HepG2 (cell line): Measurements from ENCODE around the gene SERTAD1. TPM values are rescaled to one million over a fixed set of nuclear protein-coding genes. Genes with fewer than 3 reads are reported as not detected.

Source experiments
- DMAP1 ChIP-seq: IDR thresholded peaks from 2 replicates; pipeline ENCODE4 v1.6.1; 2016
- HNRNPLL ChIP-seq: fragments of 200-400 bp; formaldehyde crosslinking; IDR thresholded peaks from 2 replicates; pipeline ENCODE4 v1.6.1; 2017; ENCODE audit warnings: mild to moderate bottlenecking, low read depth, low read length; ENCODE audit not compliant: poor library complexity, severe bottlenecking
- KLF16 ChIP-seq, 2 experiments: sonication (generic) in 1 of 2; formaldehyde crosslinking in 1 of 2; IDR thresholded peaks; 2 replicates each; pipeline versions ENCODE4 v1.6.1 to v1.8.0; 2016 to 2023; ENCODE audit warnings: missing genetic modification reagents in 2 of 2, missing compliant biosample characterization in 1 of 2
- PCBP2 ChIP-seq: fragments of 200-400 bp; formaldehyde crosslinking; optimal IDR thresholded peaks from 2 replicates; pipeline ENCODE3; 2018; ENCODE audit warnings: low read length, low read depth; ENCODE audit not compliant: poor library complexity, severe bottlenecking
- RXRB ChIP-seq: IDR thresholded peaks from 2 replicates; pipeline ENCODE4 v1.6.1; 2016; ENCODE audit warnings: borderline replicate concordance, missing genetic modification reagents, missing compliant biosample characterization
- ZNF124 ChIP-seq: sonication (generic); formaldehyde crosslinking; IDR thresholded peaks from 2 replicates; pipeline ENCODE4 v1.4.0; 2020; ENCODE audit warnings: missing genetic modification reagents
- ZNF605 ChIP-seq: sonication (generic); formaldehyde crosslinking; IDR thresholded peaks from 2 replicates; pipeline ENCODE4 v1.8.0; 2022; ENCODE audit warnings: mild to moderate bottlenecking, missing genetic modification reagents
- ZNF644 ChIP-seq: IDR thresholded peaks from 2 replicates; pipeline ENCODE4 v1.6.1; 2016; ENCODE audit warnings: low read depth
- polyA plus RNA-seq, 8 experiments: library from polyadenylated mRNA; depleted of rRNA in 3 of 8; stranded (reverse) in 7 of 8; unstranded in 1 of 8; fragments of >200 nt; fragmentation: Illumina TruSeq in 4 of 8; extraction: Trizol in 4 of 8; gene quantifications; 2 replicates each; pipeline versions ENCODE4 v1.2.1 to v1.2.3, GENCODE V29; 2011 to 2016; ENCODE audit warnings: low read depth in 4 of 8, missing spikeins in 1 of 8, mixed read lengths in 1 of 8; ENCODE audit not compliant: insufficient read depth in 1 of 8
- total RNA-seq, 5 experiments: library from RNA; depleted of rRNA; stranded (reverse); fragments of >200 nt; fragmentation: Illumina TruSeq; extraction: Trizol; gene quantifications; 2 replicates each; pipeline ENCODE4 v1.2.3, GENCODE V29; 2016; ENCODE audit warnings: low read depth in 1 of 5
- TF ChIP-seq, protein P1 (sequence below): sonication (generic); formaldehyde crosslinking; IDR thresholded peaks from 2 replicates; pipeline ENCODE4 v1.5.0; 2020; ENCODE audit warnings: mild to moderate bottlenecking, missing genetic modification reagents
- TF ChIP-seq, protein P2 (sequence below): sonication (generic); formaldehyde crosslinking; IDR thresholded peaks from 2 replicates; pipeline ENCODE4 v1.4.0; 2020; ENCODE audit warnings: missing genetic modification reagents, borderline replicate concordance
- TF ChIP-seq, protein P3 (sequence below): sonication (generic); formaldehyde crosslinking; IDR thresholded peaks from 2 replicates; pipeline ENCODE4 v1.4.0; 2020; ENCODE audit warnings: missing genetic modification reagents, borderline replicate concordance
- TF ChIP-seq, protein P4 (sequence below): IDR thresholded peaks from 2 replicates; pipeline ENCODE4 v1.6.1; 2016; ENCODE audit warnings: control low read depth
- TF ChIP-seq, protein P5 (sequence below): IDR thresholded peaks from 2 replicates; pipeline ENCODE4 v1.6.1; 2016; ENCODE audit warnings: missing compliant biosample characterization, missing genetic modification reagents, borderline replicate concordance
- TF ChIP-seq, protein P6 (sequence below): sonication (generic); formaldehyde crosslinking; IDR thresholded peaks from 2 replicates; pipeline ENCODE4 v1.4.0; 2020; ENCODE audit warnings: mild to moderate bottlenecking, missing genetic modification reagents
- TF ChIP-seq, protein P7 (sequence below): sonication (generic); formaldehyde crosslinking; IDR thresholded peaks from 2 replicates; pipeline ENCODE4 v1.4.0; 2020; ENCODE audit warnings: missing genetic modification reagents, mild to moderate bottlenecking, borderline replicate concordance
- TF ChIP-seq, protein P8 (sequence below): IDR thresholded peaks from 2 replicates; pipeline ENCODE4 v1.6.1; 2016; ENCODE audit warnings: low read depth

SERTAD1 gene
- total and polyA plus RNA-seq, 2 of the 13 experiments (the other 11 are each of a cell fraction or from before 2014, with no cell fraction given): 4.3 to 4.5 TPM

DNA sequence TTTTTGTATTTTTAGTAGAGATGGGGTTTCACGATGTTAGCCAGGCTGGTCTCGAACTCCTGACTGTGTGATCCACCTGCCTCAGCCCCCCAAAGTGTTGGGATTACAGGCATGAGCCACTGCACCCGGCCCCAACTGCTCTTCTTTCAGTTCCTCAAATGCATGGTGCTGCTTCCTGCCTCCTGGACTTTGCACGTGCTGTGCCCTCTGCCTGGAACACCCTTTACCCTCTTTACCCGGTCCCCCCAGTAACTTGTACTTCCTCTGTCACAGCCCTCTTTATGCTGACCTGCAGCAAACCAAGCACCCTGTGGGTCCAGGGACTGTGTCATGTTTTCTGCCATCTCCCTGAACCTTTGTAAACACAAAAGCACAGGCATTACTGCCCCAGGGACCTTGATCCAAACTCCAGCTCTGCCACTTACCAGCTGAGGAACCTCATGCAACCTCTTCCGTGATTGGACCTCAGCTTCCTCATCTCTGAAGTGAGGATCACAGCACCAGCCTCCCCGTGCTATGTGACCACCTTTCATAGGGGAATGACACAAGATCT lies 36.0 kb upstream of the SERTAD1 start (continued):
- TF ChIP-seq ZNF124 (CRISPR knock-in tag) (no peak), HNRNPLL (no peak), DMAP1 (CRISPR knock-in tag) (0 out of 2 replicates have a peak, but pooled peaks have one; percentile 34), KLF16 (CRISPR knock-in tag; IDR thresholded peaks at IDR 0.05) (no peak), RXRB (peak; percentile 83), ZNF605 (CRISPR knock-in tag) (0 out of 2 replicates have a peak, but pooled peaks have one; percentile 25), ZNF644 (CRISPR knock-in tag) (no peak), PCBP2 (no peak)
- TF ChIP-seq, protein P1, sequence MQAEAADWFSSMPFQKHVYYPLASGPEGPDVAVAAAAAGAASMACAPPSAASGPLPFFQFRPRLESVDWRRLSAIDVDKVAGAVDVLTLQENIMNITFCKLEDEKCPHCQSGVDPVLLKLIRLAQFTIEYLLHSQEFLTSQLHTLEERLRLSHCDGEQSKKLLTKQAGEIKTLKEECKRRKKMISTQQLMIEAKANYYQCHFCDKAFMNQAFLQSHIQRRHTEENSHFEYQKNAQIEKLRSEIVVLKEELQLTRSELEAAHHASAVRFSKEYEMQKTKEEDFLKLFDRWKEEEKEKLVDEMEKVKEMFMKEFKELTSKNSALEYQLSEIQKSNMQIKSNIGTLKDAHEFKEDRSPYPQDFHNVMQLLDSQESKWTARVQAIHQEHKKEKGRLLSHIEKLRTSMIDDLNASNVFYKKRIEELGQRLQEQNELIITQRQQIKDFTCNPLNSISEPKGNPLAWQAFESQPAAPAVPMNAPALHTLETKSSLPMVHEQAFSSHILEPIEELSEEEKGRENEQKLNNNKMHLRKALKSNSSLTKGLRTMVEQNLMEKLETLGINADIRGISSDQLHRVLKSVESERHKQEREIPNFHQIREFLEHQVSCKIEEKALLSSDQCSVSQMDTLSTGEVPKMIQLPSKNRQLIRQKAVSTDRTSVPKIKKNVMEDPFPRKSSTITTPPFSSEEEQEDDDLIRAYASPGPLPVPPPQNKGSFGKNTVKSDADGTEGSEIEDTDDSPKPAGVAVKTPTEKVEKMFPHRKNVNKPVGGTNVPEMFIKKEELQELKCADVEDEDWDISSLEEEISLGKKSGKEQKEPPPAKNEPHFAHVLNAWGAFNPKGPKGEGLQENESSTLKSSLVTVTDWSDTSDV (CRISPR knock-in tag): no peak
- TF ChIP-seq, protein P2, sequence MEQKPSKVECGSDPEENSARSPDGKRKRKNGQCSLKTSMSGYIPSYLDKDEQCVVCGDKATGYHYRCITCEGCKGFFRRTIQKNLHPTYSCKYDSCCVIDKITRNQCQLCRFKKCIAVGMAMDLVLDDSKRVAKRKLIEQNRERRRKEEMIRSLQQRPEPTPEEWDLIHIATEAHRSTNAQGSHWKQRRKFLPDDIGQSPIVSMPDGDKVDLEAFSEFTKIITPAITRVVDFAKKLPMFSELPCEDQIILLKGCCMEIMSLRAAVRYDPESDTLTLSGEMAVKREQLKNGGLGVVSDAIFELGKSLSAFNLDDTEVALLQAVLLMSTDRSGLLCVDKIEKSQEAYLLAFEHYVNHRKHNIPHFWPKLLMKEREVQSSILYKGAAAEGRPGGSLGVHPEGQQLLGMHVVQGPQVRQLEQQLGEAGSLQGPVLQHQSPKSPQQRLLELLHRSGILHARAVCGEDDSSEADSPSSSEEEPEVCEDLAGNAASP: peak; percentile 58; the same call in 1 of the 2 replicates
- TF ChIP-seq, protein P3, sequence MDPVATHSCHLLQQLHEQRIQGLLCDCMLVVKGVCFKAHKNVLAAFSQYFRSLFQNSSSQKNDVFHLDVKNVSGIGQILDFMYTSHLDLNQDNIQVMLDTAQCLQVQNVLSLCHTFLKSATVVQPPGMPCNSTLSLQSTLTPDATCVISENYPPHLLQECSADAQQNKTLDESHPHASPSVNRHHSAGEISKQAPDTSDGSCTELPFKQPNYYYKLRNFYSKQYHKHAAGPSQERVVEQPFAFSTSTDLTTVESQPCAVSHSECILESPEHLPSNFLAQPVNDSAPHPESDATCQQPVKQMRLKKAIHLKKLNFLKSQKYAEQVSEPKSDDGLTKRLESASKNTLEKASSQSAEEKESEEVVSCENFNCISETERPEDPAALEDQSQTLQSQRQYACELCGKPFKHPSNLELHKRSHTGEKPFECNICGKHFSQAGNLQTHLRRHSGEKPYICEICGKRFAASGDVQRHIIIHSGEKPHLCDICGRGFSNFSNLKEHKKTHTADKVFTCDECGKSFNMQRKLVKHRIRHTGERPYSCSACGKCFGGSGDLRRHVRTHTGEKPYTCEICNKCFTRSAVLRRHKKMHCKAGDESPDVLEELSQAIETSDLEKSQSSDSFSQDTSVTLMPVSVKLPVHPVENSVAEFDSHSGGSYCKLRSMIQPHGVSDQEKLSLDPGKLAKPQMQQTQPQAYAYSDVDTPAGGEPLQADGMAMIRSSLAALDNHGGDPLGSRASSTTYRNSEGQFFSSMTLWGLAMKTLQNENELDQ (CRISPR knock-in tag): no peak
- TF ChIP-seq, protein P4, sequence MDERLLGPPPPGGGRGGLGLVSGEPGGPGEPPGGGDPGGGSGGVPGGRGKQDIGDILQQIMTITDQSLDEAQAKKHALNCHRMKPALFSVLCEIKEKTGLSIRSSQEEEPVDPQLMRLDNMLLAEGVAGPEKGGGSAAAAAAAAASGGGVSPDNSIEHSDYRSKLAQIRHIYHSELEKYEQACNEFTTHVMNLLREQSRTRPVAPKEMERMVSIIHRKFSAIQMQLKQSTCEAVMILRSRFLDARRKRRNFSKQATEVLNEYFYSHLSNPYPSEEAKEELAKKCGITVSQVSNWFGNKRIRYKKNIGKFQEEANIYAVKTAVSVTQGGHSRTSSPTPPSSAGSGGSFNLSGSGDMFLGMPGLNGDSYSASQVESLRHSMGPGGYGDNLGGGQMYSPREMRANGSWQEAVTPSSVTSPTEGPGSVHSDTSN (CRISPR knock-in tag): no peak
- TF ChIP-seq, protein P5, sequence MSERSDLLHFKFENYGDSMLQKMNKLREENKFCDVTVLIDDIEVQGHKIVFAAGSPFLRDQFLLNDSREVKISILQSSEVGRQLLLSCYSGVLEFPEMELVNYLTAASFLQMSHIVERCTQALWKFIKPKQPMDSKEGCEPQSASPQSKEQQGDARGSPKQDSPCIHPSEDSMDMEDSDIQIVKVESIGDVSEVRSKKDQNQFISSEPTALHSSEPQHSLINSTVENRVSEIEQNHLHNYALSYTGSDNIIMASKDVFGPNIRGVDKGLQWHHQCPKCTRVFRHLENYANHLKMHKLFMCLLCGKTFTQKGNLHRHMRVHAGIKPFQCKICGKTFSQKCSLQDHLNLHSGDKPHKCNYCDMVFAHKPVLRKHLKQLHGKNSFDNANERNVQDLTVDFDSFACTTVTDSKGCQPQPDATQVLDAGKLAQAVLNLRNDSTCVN: peak; percentile 41; the same call in 1 of the 2 replicates
- TF ChIP-seq, protein P6, sequence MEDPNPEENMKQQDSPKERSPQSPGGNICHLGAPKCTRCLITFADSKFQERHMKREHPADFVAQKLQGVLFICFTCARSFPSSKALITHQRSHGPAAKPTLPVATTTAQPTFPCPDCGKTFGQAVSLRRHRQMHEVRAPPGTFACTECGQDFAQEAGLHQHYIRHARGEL: no peak
- TF ChIP-seq, protein P7, sequence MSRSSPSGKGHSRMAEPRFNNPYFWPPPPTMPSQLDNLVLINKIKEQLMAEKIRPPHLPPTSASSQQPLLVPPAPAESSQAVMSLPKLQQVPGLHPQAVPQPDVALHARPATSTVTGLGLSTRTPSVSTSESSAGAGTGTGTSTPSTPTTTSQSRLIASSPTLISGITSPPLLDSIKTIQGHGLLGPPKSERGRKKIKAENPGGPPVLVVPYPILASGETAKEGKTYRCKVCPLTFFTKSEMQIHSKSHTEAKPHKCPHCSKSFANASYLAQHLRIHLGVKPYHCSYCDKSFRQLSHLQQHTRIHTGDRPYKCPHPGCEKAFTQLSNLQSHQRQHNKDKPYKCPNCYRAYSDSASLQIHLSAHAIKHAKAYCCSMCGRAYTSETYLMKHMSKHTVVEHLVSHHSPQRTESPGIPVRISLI (CRISPR knock-in tag): no peak
- TF ChIP-seq, protein P8, sequence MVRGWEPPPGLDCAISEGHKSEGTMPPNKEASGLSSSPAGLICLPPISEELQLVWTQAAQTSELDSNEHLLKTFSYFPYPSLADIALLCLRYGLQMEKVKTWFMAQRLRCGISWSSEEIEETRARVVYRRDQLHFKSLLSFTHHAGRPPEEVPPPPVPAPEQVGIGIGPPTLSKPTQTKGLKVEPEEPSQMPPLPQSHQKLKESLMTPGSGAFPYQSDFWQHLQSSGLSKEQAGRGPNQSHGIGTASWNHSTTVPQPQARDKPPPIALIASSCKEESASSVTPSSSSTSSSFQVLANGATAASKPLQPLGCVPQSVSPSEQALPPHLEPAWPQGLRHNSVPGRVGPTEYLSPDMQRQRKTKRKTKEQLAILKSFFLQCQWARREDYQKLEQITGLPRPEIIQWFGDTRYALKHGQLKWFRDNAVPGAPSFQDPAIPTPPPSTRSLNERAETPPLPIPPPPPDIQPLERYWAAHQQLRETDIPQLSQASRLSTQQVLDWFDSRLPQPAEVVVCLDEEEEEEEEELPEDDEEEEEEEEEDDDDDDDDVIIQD: no peak
